SK-N-DZ (cell line): ENCODE measurements around the gene KRT40.

ENCODE experiments used
- DNase-seq: peaks from one replicate; pipeline ENCODE4 v3.0.0-alpha.2; 2015; ENCODE audit warnings: low spot score

The KRT40 gene

DNA sequence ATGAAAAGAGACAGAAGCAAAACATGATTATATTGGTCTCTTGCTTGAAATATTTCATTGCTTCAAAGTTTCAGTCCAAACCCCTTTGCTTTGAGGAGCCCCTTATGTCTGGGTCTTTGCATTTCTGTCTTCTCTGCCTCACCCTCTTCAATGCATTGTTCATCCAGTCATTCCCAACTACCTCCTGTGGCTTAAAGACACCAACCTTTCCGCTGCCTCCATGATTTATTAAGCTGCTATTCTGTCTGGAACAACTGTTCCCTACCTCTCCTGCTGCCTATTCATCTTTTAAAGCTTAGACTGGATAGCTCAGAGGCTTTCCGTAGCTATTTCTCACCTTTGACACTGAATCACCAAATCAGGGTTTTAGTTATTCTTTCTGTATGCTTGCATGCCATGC lies 13.2 kb upstream of the KRT40 start:
- no peak for DNase-seq

DNA sequence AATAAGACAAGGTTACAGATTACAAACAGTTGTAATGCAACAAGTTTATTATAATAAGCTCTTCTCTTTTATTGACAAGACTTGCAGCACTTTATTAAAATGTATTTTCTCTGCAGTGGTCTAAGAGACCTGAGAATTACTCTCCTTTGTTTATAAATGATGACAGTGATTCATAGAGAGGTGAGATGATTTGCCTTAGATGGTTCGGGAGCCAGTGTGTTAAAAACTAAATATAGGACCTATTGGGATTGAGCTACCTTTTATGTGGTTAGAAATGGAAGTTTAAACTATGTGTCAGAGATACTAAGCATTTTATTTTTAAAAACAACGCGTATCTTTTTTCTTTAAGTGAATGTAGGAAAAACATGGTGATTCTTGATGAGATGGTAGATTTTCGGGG lies 12.7 kb upstream of the KRT40 start:
- DNase-seq: no peak

DNA sequence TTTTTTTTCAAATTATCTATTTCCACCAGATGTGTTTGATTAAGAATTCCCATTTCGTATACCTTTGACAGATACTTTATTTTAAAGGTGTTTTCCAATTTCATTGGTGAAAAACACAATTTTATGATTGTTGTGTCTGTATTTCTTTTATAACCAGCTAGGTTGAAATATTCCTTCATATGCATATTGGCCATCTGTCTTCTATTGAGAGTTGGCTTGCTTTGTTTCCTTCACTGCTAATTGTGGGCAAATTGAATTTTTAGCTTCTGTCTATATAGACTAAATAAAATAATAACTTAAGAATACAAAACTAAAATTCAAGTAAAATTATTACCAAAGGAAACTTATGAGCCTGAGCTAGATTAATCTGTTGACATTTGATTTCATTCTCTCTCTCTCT lies 11.0 kb upstream of the KRT40 start:
- DNase-seq: no peak

DNA sequence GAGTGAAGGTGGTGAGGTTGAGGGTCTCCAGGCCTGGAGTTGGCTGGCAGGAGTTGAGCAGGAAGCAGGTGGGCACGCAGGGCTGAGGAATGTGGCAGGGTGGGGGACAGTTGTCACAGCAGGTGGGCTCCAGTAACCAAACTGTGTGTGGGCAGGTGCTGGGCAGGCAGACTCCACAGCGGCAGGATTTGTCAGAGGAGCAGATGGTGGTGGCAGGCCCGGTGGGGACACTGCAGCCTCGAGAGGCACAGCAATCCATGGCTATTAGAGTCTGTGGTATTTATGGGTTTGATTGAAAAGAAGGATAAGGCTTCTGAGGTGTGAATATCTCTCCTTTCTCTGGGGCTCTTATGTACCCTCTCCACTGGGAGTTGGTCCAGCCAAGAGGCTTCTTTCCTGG lies 9.7 kb upstream of the KRT40 start, which contains the start of gene KRTAP3-3:
KRTAP3-3 (minus strand) TSS at position 326 of the 400 bp plus-strand sequence; CDS start at position 259, 67 bp downstream.
- no peak for DNase-seq

DNA sequence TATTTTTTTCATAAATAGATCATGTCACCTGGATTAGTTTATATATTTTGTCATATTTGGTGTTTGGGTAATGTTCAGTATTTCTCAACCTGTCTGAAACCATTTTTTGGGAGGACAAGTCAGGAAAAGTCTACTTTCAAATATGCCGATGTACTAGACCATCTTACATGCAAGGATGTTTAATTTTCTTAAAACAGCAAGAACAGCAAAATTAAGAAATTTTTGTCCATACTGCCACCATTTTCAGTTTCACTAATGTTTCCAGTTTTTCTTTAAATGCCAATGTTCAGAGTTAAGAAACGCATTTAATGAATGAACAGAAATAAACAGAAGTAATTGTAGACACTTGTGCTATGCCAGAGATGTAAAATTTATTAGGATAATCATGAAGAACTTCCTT lies 9.0 kb upstream of the KRT40 start:
- no peak for DNase-seq

DNA sequence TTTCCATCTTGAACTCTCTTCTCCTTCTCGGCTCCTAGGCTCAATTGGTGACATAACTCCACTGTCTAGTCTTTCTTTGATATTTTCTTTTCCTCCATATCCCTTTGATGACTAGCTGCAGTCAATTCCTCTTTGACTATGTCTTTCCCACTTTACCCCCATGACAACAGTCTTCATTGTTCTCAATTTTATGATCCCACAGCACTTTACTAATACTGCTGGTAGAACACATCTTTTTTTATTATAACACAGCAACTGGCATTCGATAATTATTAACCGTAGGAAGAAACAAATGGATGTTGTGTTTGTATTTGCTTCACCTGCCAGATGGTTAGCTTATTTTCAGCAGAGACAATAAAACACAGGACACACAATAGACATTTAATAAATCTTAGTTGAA lies 8.5 kb upstream of the KRT40 start:
- no peak for DNase-seq

DNA sequence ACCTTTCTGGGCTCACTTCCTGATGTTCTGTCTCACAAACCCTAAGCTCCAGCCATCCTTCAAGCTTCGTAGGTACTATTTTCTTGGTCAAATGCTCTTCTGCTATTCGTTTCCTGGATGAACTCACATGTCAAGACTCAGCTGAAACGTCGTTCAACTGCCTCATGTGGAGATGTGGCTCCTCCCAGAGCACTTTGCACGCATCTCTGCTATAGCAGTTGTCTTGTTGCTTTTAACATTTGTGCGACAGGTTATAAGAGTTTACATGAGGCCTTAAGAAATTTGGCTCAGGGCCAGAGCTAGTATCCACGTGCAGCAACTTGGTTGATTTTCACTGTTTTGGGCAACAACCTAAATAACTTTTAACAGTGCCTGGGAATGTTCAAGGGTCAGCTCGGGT lies 2.8 kb upstream of the KRT40 start:
- DNase-seq: no peak

DNA sequence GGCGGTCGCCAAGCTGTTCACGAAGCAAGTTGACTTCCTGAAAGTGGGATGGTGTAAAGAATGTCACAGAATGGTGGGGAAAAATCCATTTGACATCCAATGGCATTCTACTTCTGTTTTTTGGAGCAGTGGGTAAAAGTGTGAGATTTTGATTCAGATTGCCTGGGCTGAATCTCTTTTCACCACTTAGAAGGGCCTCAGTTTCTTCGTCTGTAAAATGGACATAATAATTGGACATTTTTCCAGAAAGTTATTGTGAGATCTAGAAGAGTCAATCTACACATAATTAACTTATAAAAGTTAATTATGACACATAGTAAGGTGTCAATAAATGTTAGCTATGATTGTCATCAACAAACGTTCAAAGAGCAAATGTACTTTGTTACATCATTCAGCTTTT lies 3.0 kb downstream of the KRT40 start:
- no peak for DNase-seq

DNA sequence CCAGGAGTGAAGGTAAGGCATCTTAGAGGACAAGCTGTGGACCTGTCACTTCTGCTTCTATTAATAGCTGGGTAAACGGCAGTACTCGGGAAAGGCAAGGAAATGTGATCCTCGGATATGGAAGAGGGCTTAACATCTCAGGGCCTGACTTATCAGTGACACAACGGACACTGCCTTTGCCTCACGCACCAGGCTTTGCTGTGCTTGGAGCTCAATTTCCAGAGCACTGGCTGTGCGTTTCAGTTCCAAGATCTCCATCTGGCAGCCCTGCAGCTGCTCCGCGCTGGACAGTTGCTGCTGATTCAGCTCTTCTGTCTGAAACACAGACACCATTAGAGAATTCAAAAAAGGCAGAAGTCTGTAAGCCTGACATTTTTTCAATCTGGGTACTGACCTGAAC lies 3.5 kb downstream of the KRT40 start:
- peak; percentile 12 for DNase-seq

DNA sequence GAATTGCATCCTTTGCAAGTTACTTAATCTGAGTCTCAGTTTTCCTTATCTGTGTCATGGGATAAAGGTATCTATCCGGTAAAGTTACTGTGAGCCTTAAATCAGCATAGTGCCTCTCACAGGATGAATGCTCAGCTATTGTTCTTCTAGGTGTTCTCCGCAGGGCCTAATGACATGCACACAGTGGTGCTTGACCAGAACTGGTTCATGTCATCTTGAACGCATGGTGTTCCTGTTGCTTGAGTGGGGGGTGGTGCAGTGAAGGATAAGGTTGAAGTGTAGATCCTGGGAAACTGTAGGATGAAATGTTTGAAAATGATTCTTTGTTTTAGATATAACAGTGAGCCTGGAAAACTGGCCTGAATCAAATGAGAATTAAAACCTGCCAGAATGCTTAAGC lies 4.0 kb downstream of the KRT40 start:
- DNase-seq: no peak

DNA sequence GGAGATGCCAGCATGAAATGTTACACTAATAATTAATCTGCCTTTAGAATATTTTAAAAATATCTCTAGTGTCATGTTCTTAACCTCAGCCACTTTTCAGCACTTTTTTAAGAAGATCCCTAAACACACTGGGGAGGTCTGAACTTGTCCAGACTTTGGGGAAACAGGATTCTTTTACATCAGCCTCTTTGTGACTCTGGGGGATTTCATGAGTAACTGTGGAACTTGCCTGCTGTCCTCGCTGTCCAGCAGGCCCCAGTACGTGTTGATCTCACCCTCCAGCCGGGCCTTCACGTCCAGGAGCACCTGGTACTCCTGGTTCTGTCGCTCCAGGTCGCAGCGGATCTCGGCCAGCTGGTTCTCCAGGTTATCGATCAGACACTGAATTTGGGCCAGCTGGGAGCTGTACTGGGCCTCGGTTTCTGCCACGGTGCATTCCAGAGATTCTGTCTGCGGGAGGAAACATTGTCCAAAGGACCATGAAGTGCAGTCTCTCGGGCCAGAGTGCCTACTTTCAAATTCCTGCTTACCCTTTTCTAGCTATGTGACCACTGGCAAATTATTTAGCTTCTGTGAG lies 5.5 kb downstream of the KRT40 start:
- DNase-seq: no peak

DNA sequence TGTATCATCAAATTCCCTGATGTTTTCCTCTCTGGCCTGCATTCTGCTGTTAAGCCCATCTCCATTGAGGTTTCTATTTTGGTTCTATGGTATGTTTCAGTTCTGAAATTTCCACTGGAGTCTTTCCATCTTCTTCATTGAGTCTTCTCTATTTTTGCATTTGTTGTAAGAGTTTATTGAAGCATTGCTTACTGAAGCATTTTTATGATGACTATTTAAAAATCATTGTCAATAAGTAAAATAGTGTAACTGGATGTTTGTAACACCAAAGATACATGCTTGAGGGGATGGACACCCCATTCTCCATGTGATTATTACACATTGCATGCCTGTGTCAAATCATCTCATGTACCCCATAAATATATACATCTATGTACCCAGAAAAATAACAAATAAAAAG lies 8.6 kb downstream of the KRT40 start:
- no peak for DNase-seq

DNA sequence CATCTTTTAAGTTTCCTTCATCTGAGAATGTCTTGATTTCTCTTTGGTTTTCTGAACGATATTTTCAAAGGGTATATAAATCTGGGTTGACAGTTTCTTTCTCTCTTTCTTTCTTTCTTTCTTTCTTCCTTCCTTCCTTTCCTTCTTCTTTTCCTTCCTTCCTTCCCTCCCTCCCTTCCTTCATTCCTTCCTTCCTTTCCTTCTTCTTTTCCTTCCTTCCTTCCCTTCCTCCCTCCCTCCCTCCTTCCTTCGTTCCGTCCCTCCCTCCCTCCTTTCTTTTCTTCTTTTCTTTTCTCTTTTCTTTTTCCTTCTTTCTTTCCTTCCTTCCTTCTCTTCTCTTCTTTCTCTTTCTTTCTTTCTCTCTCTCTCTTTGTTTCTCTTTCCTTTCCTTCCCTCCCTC lies 9.8 kb downstream of the KRT40 start:
- DNase-seq: no peak

DNA sequence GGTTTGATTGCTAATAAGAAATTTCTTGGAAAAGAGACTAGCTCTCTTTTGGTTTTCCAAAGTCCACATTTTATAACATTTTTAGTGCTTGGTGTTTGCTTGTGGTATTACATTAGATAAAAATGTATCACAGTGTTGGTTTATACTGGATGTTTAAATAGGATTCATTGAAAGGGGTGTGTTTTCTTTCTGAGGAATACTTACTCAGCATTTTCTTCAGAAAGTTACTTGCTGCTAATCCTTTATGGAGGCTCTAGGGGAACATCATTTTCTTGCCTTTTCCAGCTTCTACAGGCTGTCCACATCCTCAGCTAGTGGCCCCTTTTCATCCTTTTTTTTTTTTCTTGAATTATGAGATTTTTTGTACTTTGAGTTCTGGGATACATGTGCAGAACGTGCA lies 16.5 kb downstream of the KRT40 start:
- DNase-seq: no peak

DNA sequence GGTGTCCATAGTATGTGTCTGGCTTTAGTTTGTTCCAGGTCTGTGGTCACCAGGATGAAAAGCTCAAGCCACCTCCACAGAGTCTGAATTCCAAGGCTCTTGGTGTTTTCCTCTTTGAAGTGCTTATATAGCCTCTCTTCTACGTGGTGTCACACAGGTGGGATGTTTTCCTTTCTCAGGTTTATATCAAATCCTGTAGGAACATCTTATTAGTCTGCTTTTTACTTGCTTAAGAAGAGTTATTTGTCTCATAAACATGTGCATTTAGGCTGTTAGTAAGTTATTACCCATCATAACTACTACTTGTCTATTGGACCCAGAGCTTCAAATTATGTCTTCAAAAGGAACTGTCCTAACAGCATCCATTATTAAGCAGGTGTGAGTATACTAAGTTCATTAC lies 17.3 kb downstream of the KRT40 start, which contains the start of gene KRT39:
KRT39 (minus strand) TSS at position 101 of the 400 bp plus-strand sequence; CDS start at position 9, 92 bp downstream.
- no peak for DNase-seq

DNA sequence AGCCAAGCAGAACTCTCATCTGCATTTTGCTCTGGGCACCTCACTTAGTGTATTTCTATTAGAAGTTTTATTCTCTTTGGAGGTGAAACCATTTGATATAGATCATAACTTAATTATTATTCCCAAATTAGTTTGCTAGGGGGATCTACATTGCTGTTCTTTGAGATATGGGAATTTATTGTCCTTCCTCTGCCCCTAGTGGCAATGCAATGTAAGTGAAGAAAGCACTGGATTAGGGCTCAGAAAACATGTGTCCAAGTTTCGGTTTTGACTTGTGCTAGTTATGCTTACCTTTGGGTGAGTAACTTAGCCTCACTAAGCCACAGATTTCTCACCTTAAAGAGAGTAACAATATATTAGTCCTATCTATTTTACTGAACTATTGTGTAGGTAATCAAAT lies 20.3 kb downstream of the KRT40 start:
- DNase-seq: no peak

DNA sequence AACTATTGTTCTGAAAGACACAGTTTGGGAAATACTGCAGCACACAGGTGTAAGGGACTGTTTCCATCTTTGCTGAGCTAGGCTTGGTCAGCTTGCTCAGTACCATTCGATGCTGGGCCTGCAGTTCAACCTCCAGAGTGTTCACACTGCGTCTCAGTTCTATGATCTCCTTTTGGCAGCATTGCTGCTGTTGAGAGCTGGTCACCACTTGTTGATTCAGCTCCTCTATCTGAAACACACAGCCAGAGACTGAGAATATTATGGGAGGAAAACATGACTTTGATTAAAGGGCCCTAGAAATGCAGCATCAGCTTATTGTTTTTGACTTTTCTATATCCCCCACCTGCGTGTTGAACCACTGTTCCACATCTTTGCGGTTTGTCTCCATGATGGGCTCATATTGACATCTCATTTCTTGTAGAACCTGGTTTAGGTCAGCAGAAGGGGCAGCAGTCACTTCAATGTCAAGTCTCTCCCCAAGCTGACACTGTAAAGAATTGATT lies 22.0 kb downstream of the KRT40 start:
- DNase-seq: no peak

DNA sequence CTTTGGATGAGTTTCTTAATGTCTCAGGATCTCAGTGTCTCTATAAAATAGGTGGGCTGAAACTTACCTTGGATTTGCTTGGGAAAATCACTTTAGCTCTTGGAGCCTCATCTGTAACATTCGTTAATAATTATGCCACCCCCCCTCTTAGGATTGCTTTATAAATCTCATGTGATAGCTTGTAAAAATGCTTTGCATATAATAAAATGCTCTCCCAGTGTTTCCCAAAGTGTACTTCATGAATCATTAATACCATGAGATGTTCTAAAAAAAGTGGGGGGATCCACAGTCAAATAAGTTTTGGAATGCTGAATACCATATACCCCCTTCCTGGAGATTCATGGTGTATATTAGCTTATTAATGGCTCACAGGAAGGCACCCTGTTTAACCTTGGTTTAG lies 22.5 kb downstream of the KRT40 start:
- DNase-seq: no peak

DNA sequence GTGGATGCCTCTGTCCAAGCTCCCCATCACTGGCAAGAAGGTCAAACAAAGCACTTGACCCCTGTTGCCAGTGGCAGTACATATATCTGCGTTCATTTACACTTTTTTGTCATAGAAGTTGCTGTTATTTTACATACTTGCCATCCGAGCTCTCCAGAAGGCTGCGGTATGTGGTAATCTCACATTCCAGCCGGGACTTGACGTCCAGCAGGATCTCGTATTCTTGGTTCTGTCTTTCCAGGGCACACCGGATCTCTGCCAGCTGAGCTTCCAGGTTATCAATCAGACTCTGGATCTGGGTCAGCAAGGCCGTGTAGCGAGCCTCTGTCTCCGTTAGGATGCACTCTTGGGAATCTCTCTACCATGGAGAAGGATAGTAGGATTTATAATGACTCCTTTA lies 24.0 kb downstream of the KRT40 start:
- DNase-seq: no peak

DNA sequence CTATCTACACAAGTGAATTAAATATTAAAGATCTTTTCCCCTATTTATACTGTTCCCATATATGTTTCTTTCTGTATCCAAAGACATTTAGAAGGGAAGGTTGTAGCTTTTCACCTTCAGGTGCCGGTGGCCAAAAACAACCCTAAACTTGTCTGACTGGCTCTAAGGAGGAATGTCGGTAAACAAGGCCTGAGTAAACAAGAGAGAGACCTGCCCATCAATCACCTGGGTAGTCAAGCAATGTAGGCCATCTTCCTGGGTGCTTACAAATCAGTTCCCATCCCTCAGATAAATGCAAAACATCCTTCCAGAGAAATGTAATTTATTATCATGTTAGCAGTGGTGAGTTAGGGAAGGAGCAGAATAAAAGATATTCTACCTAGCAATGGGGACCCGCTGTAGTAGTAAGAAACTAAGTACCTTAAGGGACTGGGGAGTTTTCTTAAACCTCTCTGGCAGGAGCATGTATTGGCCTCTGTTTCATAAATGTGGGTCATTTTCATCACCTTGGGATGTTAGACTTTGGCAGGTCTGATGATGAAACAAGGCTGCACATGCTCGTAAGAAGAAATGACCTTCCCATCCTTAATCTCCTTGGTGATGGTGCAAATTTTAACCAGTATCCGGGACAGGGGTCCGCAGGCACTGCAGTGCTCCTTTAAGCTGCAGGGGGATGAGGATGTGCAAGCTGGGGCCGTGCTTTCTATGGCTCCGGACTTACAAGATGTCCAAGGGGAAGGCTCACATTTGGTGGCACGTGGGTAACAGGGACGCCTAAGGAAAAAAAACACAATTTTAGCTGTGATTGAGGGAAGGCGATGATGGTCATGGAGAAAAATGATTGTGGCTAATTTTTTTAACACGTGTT lies 25.8 kb downstream of the KRT40 start:
- no peak for DNase-seq

DNA sequence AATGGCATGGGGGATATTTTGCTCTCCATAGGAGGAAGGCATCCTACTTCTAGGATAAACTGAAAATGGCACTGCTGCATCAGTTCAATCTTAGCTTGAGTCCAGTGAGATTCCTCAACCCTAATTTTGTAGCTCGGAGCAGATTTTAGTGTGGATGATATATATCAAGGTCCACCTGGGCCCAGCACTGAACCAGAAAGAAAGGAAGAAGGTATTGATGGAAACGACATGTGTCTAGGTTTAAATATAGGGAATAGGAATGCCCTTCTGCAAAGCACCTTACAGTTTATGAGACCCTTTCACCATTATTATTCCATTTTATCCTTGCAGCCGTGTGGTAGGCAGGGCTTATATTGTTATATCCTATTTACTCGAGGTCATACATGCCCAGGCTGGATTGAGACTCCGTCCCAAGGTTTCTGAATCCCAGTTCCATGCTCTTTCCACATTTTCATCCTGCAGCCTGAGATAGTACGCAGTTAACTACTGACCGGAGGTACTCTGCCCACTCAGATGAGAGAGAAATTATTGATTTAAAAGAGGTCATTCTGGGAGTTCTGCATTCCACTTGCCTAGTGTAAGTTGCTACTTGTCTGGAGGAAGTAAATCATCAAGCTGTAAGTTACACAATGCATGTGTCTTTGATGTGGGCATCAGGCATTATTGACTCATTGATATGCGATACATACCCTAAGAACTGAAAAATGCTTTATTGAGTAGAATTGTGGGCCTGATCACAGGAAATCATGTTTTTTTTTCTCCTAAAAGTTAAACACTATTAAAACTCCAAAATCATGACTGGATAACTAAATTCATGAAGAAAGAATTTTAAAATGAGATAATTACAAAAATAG lies 27.5 kb downstream of the KRT40 start:
- DNase-seq: no peak

DNA sequence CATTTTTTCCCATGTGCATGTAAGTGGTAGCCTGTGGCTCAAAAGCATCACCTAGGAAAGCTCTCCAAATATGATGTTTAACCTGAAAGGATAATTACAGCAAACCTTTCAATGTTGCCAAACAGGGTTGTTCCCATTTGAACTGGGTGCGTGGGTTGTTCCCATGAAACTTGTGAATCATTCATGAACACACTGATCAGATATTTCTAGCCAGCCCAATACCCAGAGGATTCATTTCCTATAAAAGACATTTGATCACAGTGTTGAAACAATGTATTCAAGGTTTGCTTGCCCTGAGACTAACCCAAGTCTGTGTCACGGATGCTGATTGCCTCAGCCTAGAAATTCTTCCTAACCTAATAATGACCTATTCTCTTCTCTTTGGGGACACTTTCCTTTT lies 30.2 kb downstream of the KRT40 start:
- no peak for DNase-seq
